LNCAP (cell line): ENCODE results near the gene AP2A2.

Experiments used
- CTCF ChIP-seq: fragments of 450-650 bp; IDR thresholded peaks from 2 replicates; pipeline ENCODE4 v1.5.1; 2017; ENCODE audit warnings: mild to moderate bottlenecking

AP2A2 gene

GRCh38 chr11:1013631-1013935 is 87.9 kb downstream of the AP2A2 start:
- TF ChIP-seq CTCF: no peak

GRCh38 chr11:1014276-1014675 is 88.6 kb downstream of the AP2A2 start:
- no peak for TF ChIP-seq CTCF

GRCh38 chr11:1015064-1015463 is 89.4 kb downstream of the AP2A2 start:
- no peak for TF ChIP-seq CTCF

GRCh38 chr11:1015826-1016545 is 90.3 kb downstream of the AP2A2 start:
- no peak for TF ChIP-seq CTCF

- no peak for TF ChIP-seq CTCF
Measured at GRCh38 chr11:1017269-1018005, 91.8 kb downstream of the AP2A2 start.

GRCh38 chr11:1018091-1018490 is 92.4 kb downstream of the AP2A2 start:
- no peak for TF ChIP-seq CTCF

GRCh38 chr11:1019321-1019910 is 93.7 kb downstream of the AP2A2 start:
- no peak for TF ChIP-seq CTCF
